ENCODE data around the gene FICD.

Gene FICD

DNA sequence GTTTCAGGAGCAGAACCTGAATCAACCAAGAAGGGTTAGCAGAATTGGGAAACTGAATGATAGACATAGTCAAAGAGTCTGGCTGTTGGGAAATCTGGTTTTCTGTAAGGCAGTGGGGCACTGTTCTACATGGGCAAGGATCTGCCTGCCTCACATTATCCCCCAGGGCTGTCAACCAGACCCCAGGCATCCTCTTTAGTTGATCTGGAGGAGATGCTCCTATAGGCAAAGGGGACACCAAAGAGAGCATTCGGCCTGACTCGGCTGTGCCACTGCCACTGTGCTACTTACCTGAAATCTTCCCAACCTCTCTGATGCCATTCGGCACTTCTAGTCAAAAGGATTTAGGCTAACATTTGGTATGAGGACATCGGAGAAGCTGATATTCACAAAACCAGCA is 51.4 kb downstream of the FICD start:
- H3K27ac ChIP-seq = peak overlapping the region; percentile 76
- DNase-seq (ENCODE audit: low spot score) = no peak
- ChIA-PET POLR2A (ENCODE audit: low non-redundant PET) (no interaction called here), CTCF (interaction anchor here (1.5 to 4.4 kb wide), 2 partner anchors 51 to 54 kb away, joined by 4 to 30 read pairs; no protein-coding TSS in a partner anchor)
- TF ChIP-seq, protein P1, sequence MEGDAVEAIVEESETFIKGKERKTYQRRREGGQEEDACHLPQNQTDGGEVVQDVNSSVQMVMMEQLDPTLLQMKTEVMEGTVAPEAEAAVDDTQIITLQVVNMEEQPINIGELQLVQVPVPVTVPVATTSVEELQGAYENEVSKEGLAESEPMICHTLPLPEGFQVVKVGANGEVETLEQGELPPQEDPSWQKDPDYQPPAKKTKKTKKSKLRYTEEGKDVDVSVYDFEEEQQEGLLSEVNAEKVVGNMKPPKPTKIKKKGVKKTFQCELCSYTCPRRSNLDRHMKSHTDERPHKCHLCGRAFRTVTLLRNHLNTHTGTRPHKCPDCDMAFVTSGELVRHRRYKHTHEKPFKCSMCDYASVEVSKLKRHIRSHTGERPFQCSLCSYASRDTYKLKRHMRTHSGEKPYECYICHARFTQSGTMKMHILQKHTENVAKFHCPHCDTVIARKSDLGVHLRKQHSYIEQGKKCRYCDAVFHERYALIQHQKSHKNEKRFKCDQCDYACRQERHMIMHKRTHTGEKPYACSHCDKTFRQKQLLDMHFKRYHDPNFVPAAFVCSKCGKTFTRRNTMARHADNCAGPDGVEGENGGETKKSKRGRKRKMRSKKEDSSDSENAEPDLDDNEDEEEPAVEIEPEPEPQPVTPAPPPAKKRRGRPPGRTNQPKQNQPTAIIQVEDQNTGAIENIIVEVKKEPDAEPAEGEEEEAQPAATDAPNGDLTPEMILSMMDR (conservative IDR thresholded peaks at IDR 0.05; ENCODE audit: low read depth) = no peak

DNA sequence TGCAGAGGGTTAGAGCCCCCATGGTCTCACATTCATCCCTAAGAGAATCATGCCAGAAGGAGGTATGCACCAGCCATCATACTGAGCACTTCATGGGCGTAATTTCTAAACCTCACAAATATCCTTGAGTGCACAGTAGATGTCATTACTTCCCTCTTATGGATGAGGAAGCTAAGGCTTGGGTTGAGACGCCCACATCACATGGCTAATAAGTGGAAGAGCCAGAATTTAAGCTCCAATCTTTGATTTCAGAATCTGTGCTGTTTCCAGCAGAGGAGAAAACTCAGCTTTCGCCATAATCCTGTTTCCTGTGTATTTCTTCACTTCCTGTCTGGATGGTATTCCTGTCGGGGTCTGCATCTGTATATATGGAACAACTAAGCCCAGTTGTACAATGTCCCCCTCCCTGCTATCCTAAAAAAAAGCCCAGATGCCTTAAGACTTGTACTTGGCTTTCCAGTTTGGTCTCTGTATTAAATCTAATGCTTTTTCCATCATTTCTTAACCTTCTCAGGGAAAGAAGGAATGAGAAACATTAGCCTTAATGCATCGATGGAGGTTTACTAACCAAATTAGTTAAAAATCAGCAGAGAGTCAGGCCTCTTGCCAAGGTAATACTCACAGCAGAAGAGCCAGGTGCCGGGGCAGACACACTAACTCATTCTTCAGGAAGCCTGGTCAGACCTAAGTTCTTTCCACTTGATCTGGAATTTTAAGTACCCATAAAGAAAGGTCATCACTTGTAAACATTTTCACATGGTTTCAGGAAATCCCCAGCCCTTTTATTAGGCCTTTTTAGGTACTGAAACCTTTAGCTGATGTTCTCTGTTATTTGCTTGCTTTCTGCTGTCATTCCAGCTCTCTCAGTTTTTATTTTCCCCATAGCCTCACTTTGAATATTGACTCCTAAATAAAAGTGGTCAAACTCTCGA is 52.6 kb downstream of the FICD start:
- POLR2A ChIA-PET (ENCODE audit: low non-redundant PET) = no interaction called here
- TF ChIP-seq, protein P1 (conservative IDR thresholded peaks at IDR 0.05; ENCODE audit: low read depth) = no peak
- no peak overlapping the region for H3K27ac ChIP-seq
- CTCF ChIA-PET = interaction anchor here (0.7 kb wide), 1 partner anchor 28 kb away, joined by 3 read pairs; no protein-coding TSS in a partner anchor
- no peak for DNase-seq (ENCODE audit: low spot score)

DNA sequence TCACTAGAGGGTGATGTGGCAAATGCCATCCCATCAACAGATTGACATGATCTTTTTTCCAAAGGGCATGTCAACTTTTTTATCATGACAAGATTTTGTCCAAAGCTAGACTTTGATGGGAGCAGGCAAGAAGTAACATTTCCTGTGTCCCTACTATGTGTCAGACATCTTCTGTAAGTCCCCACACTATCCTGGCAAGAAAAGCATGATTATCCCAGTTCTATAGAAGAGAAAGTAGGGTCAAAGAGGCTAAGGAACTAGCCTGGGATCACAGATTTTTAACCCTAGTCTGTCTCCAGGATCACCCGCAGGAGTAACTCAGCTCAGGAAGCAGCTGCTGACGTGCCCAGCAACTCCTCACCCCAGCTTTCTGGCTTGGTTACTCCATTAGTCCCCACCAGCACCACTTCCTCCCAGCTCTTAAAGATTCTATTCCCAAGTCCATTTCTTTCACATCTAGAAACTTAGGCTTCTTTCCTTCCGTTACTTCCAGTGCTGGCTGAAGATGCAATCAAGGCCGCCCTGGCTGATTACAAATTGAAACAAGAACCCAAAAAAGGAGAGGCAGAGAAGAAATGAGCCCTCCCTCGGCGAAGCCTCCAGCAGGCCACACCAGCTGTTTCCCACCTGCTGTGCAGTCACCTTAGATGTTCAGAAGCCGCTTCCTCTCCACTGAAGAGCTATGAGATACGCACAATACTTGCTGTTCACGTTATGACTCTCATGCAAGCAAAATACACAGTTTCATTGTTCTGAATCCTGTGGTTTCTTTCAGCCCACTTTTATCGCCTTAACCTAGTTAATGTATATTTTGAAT is 53.5 kb downstream of the FICD start:
- H3K27ac ChIP-seq = no peak overlapping the region
- no peak for DNase-seq (ENCODE audit: low spot score)
- ChIA-PET CTCF (no interaction called here), POLR2A (ENCODE audit: low non-redundant PET) (no interaction called here)
- TF ChIP-seq, protein P1 (conservative IDR thresholded peaks at IDR 0.05; ENCODE audit: low read depth) = no peak
